Activated naive CD4-positive, alpha-beta T cell treated with anti-CD3 and anti-CD28 coated beads, Interleukin-2, amount 50 U/mL, for 16 hours (primary cell): ENCODE data around the gene CTF1.
"Not testable (repeated sequence)": the region's sequence is repeated elsewhere in the genome, so short reads cannot be mapped to it uniquely, and the experiment has no call there.

Experiments
- DNase-seq: peaks from one replicate; pipeline ENCODE4 v3.0.0-alpha.2; 2020

Gene CTF1

DNA sequence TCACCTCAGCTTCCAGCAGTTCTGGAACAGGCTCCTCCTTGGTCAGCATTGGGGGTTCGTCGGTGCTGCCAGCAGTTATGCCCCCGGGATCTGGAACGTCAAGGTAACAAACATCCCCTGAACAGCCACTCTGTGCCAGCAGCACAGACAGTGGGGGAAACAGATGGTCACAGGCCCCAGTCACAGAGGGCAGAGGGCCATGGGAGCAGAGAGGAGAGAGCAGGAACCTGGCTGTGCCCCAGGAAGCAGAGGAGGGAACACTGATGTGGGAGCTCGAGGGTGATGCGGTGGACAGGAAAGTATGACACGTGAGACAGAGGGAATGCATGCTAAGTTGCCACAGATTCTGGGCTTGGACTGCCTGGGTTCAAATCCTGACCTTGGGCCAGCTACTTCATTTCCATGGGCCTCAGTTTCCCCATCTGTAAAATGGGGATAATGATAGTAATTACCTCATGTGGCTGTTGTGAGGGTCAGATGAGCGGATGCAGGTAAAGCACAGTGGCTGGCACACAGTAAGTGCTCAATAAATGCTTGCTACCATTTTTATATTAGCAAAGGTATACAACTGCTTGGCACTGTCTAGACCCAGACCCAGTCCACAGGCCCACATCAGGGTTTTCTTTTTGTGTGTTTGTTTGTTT is 7.4 kb upstream of the CTF1 start:
- DNase-seq: no peak

DNA sequence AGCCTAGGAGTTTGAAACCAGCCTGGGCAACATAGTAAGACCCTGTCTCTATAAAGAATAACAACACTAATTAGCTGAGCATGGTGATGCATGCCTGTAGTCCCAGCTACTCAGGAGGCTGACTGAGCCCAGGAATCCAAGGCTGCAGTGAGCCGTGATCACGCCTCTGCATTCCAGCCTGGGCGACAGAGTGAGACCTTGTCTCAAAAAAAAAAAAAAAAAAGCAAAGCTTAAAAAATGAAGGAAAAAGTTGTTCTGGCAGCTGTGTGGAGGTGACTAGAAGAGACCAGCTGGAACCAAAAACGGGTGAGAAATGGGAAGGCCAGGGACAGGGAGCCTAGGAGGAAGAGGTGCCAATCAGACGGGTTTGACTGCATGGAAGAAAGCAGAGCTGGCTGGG is 6.7 kb upstream of the CTF1 start:
- no peak for DNase-seq

DNA sequence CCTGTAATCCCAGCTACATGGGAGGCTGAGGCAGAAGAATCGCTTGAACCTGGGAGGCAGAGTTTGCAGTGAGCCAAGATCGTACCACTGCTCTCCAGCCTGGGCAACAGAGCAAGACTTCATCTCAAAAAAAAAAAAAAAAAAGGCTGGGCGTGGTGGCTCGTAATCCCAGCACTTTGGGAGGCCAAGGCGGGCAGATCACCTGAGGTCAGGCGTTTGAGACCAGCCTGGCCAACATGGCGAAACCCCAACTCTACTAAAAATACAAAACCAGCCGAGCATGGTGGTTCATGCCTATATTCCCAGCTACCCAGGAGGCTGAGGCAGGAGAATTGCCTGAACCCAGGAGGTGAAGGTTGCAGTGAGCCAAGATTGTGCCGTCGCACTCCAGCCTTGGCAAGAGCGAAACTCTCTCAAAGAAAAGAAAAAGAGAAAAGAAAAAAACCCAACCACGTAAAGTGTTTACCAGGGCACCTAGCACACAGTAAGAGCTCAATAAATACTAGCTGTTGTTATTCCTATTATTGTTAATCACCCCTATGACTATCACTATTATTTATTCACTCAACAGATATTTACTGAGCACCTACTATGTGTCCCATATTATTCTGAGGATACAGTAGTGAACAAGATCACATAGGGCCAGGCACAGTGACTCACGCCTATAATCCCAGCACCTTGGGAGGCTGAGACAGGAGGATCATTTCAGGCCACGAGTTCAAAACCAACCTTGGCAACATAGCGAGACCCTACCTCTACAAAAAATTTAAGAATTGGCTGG is 5.2 kb upstream of the CTF1 start:
- DNase-seq: not testable (repeated sequence)

DNA sequence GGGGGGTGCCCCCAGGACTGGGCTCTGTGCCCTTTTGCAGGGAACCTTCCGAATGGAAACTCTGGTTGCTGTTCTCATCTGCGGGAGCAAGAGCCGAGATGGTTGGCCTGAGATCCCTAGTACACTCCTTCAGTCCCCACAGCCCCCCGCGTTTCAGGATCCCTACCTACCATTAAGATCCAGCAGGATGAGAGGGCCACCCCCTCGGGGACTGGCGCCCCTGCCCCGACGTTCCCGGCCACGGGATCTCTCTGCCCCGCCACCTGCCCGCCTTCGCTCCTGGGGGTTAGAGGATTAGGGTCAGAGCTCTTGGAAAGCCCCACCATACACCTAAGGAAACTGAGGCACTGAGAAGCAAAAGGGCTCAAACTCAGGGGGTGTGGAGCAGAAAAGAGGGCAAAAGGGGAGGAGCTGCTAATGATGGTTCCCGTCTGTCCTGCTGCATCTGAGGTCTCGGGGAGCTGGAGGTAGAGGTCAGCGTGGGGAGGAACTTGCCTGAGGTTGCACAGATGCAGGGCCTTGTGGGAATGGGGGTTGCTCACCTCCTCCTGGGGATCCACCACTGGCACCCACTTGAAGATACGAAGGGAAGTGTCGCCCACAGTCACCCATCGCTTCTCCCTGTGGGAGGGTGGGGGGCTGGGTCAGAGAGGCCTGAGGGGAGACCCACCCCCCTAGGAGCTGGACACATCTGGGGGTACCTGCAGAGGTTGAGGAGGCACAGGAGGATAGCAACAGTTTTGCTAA is 3.6 kb upstream of the CTF1 start:
- no peak for DNase-seq

DNA sequence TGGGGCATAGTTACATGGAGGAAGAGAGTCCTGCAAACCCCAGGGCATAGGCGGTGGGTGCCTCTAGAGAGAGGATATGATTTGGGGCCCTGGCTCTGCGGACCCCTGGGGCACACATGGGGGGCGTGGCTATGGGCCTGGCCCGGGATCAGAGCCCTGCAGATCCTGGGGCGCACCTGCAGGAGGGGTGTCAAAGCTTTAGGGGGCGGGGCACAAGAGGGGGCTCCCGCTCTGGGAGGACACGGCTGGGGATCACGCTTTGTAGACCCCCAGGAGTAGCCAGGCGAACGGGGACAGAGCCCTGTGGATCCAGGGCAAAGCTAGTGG is 3.0 kb upstream of the CTF1 start:
- DNase-seq: peak; percentile 33

DNA sequence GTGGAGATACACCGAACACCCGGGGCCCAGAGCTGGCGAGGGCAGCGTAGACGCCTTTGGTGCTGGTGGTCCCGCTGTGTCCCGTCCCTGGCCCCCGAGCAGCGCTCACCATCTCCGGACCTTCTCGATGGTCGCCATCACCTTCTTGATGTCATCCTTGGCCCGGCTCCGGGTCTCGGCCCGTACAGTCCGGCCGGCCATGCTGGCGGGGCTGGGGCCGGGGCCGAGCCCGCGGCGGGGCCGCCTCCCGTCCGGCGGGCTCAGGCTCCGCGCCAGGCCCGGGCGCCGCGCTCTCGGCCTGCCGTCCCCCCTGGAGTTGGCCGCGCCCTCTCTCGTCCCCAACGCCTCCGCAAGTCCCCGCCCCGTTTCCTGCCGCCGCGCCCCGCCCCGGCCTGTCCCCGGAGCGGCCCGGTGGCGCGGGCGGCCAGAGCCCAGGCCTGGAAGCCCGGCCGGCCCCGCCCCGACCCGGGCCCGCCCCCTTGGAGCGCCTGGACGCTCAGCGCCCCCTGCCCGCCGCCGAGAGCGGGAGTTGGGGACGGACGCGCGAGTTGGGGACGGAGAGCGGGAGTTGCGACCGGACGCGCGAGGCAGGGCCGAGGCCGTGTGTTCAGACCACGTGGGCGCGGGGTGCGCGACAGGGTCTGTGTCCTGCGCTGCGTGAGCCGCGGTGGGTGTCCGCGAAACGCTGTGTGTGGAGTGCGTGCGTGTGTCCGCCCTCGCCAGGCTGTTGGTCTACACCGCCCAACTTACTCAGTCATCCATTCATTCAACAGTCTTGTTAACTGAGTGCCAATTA is 2.5 kb upstream of the CTF1 start, which contains the start of gene BCL7C:
BCL7C (minus strand) TSS at position 334 of the 796 bp plus-strand sequence; CDS start at position 201, 133 bp downstream.
- peak; percentile 81 for DNase-seq

DNA sequence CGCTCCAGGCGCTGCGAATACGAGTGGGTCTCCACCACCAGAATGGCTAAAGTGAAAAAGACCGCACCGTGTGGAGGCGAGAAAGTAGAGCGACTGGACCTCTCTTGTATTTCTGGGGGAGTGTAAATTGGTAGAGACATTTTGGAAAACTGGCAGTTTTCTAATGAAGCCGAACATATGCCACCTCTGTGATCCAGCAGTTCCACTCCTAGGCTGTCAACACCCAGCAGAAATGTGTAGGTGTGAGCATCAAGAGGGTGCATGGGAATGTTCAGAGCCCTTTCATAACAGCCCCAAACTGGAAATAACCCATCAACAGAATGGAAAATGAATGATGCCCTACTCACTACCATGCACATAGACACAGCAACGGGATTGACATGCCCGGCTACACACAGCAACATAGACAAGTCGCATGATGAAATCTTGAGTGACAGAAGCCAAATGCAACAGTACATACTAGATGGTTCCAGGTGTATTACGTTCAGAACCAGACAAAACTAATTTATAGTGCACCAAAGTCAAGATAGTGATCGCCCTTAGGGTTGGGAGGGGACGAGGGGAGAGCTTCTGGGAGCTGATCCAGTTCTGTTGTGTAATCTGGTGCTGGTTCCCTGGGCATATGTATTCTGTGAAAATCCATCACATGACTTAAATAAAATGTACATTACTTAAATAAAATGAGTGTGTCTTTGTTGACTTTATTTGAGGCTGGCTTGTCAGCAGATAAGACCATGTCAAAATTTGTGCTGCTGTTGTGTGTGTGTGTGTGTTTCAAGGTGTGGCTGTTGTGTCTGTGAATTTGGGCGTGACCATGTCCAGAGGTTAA is 1.7 kb upstream of the CTF1 start:
- no peak for DNase-seq

DNA sequence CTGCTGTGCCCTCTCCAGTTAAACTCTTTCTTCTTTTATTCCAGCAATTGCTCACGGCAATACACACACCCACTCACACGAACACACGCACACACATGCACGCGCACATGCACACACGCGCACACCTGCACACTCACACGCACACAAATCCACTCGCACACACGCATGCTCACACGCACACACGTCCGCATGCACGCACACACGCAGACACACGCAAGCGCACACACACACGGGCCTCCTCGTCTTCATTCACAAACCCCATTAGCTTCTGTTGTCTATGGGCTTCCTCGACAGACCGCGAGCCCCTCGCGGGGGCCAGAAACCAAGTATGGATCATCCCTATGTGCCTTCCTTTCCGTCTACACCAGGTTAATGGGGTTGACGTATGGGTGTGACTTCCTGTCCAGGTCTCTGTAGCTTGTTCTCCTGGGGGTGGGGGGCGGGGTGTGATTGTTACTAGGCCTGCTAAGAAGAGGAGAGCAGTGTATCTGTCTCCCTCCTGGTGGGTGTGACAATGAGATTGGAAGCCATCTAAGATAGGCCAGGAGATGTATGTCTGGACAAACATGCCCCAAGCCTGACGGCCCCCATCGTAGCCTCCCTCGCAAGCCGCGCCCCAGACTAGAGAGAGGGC is 670 bp upstream of the CTF1 start:
- no peak for DNase-seq

DNA sequence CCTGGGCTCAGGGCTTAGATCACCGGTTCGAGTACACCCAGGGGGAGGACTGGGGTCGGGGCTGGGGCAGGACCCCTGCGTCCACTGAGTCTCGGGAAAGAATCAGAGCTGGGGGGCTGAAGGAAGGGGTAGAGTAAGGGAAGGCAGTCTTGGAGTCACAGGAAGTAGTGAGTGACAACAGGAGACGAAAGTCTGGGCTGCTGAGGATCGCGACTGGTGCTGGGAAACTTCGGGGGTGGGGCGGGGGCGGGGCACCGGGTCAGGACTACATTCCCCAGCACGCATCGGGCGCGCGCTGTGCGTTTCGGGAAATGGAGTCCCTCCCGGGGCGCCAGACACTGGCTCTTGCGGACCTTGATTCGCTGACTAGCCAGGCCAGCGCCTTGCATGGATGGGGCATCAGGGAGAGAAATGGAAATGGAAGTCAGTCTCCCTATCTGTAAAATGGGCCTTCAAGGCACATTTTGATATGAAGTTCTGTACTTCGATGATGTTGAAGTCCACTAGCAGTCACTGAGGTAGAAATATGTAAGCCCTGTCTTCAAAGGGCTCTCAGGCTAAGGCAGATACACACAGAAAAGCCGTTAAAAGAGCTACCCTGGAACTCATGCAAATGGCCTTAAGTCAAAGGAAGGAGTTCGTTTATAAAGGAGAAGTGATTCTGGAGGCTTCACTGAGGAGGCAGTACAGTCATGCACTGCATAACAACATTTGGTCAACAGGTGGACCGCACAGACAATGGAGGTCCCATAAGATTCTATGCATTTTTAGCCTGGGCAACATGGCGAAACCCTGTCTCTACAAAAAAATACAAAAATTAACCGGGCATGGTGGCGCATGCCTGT is 697 bp downstream of the CTF1 start:
- DNase-seq: peak; percentile 82

DNA sequence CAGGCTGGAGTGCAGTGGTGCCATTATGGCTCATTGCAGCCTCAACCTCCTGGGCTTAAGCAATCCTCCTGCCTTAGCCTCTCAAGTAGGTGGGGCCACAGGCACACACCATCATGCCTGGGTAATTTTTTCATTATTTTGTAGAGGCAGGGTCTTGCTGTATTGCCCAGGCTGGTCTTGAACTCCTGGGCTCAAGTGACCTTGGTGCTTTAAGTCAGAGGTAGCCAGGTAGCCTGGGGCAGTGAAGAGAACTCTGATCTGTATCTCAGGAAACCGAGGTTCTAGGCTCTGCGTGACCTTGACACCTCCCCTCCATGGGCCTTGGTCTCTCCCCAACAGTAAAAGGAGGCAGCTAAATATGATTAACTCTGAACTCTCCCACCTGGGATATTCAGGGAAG is 3.4 kb downstream of the CTF1 start:
- DNase-seq: no peak

DNA sequence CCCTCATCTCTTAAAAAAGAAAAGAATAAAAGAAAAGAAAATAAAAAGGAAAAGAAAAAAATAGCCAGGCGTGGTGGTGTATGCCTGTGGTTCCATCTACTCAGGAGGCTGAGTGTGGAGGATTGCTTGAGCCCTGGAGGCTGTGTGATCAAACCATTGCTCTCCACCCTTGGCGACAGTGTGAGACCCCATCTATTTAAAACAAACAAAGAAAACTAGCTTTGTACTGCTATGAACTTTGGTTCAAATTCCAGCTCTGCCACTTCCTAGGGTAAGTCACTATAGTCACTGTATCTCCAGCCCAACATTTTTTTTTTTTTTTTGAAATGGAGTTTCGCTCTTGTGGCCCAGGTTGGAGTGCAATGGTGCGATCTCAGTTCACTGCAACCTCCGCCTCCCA is 4.2 kb downstream of the CTF1 start:
- DNase-seq: no peak

DNA sequence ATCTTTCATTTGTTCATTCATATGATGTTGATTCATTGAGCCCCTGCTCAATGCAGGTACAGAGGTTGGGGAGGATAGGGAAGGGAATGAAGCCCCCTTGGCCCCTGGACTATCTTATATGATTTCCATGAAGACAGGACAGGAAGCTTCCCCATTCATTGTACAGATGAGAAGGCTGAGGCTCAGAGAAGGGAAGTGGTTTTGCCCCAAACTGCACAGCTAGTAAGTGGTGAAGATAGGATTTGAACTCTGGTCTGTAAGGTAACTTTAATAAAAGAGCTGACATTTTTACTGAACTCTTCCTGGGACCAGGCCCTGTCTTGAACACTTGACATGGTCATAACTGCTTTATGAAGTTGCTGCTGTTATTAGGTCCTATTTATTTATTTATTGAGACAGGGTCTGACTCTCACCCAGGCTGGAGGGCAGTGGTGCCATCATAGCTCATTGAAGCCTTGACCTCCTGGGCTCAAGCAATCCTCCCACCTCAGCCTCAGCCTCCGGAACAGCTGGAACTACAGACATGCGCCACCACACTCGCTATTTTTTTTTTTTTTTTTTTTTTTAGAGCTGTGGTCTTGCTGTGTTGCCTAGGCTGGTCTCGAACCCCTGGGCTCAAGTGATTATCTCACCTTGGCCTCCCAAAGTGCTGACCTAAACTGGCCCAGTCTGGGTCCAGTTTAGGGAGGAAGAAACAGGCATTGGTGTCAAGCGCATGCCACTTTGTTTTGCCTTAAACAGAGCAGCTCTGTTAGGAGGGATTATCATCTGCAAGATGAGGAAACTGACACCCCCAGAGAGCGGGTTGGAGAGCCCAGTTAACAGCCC is 5.0 kb downstream of the CTF1 start:
- DNase-seq: no peak

DNA sequence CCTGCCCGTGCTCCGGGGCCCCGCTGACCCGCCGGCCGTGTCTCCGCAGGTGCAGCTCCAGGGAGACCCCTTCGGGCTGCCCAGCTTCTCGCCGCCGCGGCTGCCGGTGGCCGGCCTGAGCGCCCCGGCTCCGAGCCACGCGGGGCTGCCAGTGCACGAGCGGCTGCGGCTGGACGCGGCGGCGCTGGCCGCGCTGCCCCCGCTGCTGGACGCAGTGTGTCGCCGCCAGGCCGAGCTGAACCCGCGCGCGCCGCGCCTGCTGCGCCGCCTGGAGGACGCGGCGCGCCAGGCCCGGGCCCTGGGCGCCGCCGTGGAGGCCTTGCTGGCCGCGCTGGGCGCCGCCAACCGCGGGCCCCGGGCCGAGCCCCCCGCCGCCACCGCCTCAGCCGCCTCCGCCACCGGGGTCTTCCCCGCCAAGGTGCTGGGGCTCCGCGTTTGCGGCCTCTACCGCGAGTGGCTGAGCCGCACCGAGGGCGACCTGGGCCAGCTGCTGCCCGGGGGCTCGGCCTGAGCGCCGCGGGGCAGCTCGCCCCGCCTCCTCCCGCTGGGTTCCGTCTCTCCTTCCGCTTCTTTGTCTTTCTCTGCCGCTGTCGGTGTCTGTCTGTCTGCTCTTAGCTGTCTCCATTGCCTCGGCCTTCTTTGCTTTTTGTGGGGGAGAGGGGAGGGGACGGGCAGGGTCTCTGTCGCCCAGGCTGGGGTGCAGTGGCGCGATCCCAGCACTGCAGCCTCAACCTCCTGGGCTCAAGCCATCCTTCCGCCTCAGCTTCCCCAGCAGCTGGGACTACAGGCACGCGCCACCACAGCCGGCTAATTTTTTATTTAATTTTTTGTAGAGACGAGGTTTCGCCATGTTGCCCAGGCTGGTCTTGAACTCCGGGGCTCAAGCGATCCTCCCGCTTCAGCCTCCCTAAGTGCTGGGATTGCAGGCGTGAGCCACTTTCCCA is 5.9 kb downstream of the CTF1 start:
- peak; percentile 58 for DNase-seq

DNA sequence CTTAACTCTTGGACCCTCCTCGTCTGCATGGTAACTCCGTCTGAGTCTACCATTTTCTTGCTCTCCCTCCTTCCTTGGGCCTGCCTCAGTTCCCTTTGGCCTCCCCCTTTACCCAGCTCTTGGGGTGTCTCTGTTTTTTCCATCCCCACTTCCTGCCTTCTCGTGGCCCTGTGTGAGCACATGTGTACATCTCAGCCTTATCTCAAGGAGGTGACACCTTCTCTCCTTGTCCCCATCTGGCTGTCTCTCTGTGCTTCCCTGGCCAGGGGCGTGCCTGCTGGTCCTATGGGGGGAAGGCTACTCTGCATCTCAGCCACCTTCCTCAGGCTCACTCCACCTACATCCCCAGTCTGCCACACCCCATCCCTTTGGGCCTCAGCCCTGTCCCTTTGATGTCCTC is 6.6 kb downstream of the CTF1 start:
- no peak for DNase-seq

DNA sequence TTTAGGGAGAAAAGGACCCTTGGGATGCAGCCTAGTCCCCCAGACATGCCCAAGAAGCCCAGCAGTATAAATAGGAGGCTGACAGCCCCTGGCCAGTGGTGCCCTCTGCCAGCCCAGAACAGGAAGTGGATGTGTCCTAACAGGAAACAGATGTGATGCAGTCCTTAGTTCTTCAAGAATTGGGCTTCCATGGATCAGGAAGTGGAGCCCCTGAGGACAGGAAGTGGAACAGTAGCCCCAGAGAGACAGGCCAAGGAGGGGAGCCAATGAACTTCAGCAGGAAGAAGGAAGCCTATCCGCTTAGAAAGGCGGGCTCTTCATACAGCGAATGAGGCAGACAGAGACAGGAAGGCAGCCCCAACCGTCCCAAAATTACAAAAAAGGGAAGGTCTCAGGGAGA is 7.2 kb downstream of the CTF1 start:
- DNase-seq: no peak

DNA sequence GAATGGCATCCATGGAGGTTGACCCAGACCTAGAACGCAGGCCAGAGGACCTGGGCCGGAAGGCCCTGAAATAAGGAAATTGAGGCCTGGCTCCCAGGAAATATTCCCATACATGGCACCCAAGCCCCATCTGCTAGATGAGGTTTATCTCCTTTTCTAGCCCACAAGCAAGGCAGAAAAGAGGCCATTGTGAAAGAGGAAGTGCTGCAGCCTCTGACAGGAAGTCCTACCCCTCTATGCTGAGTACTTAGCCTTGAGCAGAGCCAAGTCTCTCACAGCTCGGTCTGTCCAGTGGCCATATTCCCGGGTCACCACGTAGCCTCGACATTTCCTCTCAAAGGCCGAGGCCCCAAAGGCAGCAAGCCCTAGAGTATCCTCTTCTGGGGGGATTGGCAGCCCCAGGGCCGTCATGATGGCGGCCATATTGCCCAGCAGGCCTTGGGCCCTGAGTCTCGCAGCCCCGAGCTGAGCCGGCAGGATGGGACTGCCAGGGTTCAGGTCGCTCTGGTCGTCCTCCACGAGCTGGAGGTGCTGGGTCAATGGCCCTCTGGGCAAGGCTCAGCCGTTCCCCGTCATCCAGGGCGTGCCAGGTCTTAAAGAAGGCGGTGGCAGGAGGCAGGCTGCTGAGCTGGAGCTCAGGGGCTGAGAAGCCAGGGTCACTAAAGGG is 7.8 kb downstream of the CTF1 start:
- no peak for DNase-seq

DNA sequence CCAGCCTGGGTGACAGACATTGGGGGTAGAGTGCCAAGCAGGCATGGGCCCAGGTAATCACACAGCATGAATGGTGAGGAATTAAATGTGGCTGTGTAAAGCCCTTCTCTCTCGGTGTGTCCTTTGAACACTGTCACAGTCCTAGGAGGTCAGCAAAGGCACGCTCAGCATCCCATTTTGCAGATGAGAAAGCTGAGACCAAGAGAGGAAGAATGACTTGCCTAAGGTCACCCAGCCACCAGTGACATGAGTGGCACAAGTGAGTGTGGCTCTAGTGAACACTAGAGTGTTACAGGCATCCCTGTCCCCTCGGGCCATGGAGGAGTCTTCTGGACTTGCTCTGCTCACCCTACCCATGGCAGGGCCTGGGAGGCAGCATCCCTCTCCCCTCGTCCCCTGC is 10.7 kb downstream of the CTF1 start:
- DNase-seq: no peak

DNA sequence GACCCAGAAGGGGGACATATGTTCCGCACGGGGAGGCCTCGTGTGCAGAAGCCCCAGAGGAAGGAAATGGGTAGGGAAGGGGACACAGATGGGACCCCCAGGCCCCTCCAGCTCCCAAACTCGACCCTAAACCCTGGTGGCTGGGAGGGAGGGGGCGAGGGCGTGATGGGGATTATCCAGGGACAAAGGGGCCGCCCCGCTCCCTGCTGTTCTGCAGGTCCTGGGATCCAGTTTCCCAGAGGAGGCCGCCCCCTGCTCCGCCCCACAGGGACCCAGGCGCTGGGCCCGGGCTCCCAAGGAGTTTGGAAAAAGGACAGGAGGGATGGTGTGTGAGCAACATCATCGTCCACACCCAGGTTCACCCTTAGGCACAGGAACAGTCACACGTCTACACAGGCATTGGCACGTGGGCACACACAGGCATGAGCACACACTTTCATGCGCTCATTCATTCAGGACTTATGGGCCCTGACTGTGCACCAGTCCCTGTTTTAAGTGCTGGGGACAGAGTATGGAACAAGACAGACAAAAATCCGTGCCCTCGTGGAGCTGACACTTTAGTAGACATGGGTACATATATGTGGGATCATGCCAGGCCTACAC is 14.1 kb downstream of the CTF1 start:
- no peak for DNase-seq
